ENCODE results near the gene GZF1. TPM values are rescaled to one million over a fixed set of nuclear protein-coding genes. Genes with fewer than 3 reads are reported as not detected.
A peak's percentile ranks its signal among the peaks of the same experiment; 100 is the strongest.

GZF1 gene
- total RNA-seq, 1 experiment from 2014 or later = 5.0 TPM

- BruUV-seq (replicated peaks) = no TSS peak
- DNase-seq = no peak
- TF ChIP-seq CTCF (IDR thresholded peaks at IDR 0.05; ENCODE audit: unreplicated experiment) = no peak
- intact Hi-C loops (cut with micrococcal nuclease; ENCODE audit: unreplicated experiment) = loop anchor here (10.0 kb wide), 1 partner anchor 51 kb away; the partner anchor contains the start of gene GZF1
- H3K27ac Mint-ChIP-seq (ENCODE audit: unreplicated experiment) = no peak overlapping the region
- no peak overlapping the region for H3K4me3 Mint-ChIP-seq (ENCODE audit: low read depth, unreplicated experiment)
- H3K4me1 Mint-ChIP-seq (ENCODE audit: low read depth, unreplicated experiment) = no peaks in the 10 kb centered on the region
- no peaks in the 10 kb centered on the region for H3K36me3 Mint-ChIP-seq (ENCODE audit: insufficient read depth, unreplicated experiment)
- CTCF ChIA-PET = no interaction called here
- no peaks in the 10 kb centered on the region for H3K27me3 Mint-ChIP-seq (ENCODE audit: unreplicated experiment)
- no peaks in the 10 kb centered on the region for H3K9me3 Mint-ChIP-seq (ENCODE audit: low read depth, unreplicated experiment)
These were observed 54.1 kb downstream of the GZF1 start for GRCh38 chr20:23415959-23416583.

GRCh38 chr20:23417861-23418260, 55.9 kb downstream of the GZF1 start:
- CTCF ChIA-PET = no interaction called here

GRCh38 chr20:23419657-23419994, 57.6 kb downstream of the GZF1 start:
- peaks cover 4% of the 10 kb centered on the region for H3K36me3 Mint-ChIP-seq (ENCODE audit: insufficient read depth, unreplicated experiment)
- no peaks in the 10 kb centered on the region for H3K9me3 Mint-ChIP-seq (ENCODE audit: low read depth, unreplicated experiment)
- intact Hi-C loops (cut with micrococcal nuclease; ENCODE audit: unreplicated experiment) = loop anchor here (10.0 kb wide), 1 partner anchor 55 kb away; the partner anchor contains the start of gene GZF1
- no peak for DNase-seq
- no TSS peak for BruUV-seq (replicated peaks)
- no peak overlapping the region for H3K27ac Mint-ChIP-seq (ENCODE audit: unreplicated experiment)
- peak overlapping the region; percentile 73 for H3K4me3 Mint-ChIP-seq (ENCODE audit: low read depth, unreplicated experiment)
- no peak for TF ChIP-seq CTCF (IDR thresholded peaks at IDR 0.05; ENCODE audit: unreplicated experiment)
- H3K4me1 Mint-ChIP-seq (ENCODE audit: low read depth, unreplicated experiment) = no peaks in the 10 kb centered on the region
- no peaks in the 10 kb centered on the region for H3K27me3 Mint-ChIP-seq (ENCODE audit: unreplicated experiment)
- CTCF ChIA-PET = no interaction called here

More at GRCh38 chr20:23417861-23418260, 55.9 kb downstream of the GZF1 start:
- DNase-seq = no peak
- Mint-ChIP-seq H3K4me1 (ENCODE audit: low read depth, unreplicated experiment) (no peaks in the 10 kb centered on the region), H3K9me3 (ENCODE audit: low read depth, unreplicated experiment) (no peaks in the 10 kb centered on the region), H3K36me3 (ENCODE audit: insufficient read depth, unreplicated experiment) (peaks cover 4% of the 10 kb centered on the region), H3K4me3 (ENCODE audit: low read depth, unreplicated experiment) (no peak overlapping the region), H3K27me3 (ENCODE audit: unreplicated experiment) (no peaks in the 10 kb centered on the region), H3K27ac (ENCODE audit: unreplicated experiment) (no peak overlapping the region)
- intact Hi-C loops (cut with micrococcal nuclease; ENCODE audit: unreplicated experiment) = loop anchor here (10.0 kb wide), 1 partner anchor 53 kb away; the partner anchor contains the start of gene GZF1
- no TSS peak for BruUV-seq (replicated peaks)
- TF ChIP-seq CTCF (IDR thresholded peaks at IDR 0.05; ENCODE audit: unreplicated experiment) = no peak

- no peaks in the 10 kb centered on the region for H3K4me1 Mint-ChIP-seq (ENCODE audit: low read depth, unreplicated experiment)
- BruUV-seq (replicated peaks) = TSS peak; percentile 40
- H3K4me3 Mint-ChIP-seq (ENCODE audit: low read depth, unreplicated experiment) = peak overlapping the region; percentile 73
- no peaks in the 10 kb centered on the region for H3K9me3 Mint-ChIP-seq (ENCODE audit: low read depth, unreplicated experiment)
- no peaks in the 10 kb centered on the region for H3K27me3 Mint-ChIP-seq (ENCODE audit: unreplicated experiment)
- no peak for TF ChIP-seq CTCF (IDR thresholded peaks at IDR 0.05; ENCODE audit: unreplicated experiment)
- intact Hi-C loops (cut with micrococcal nuclease; ENCODE audit: unreplicated experiment) = loop anchor here (10.0 kb wide), 1 partner anchor 55 kb away; the partner anchor contains the start of gene GZF1
- H3K27ac Mint-ChIP-seq (ENCODE audit: unreplicated experiment) = no peak overlapping the region
- CTCF ChIA-PET = no interaction called here
- peaks cover 4% of the 10 kb centered on the region for H3K36me3 Mint-ChIP-seq (ENCODE audit: insufficient read depth, unreplicated experiment)
- peak; percentile 6 for DNase-seq
These were observed 58.3 kb downstream of the GZF1 start for GRCh38 chr20:23419995-23420901.

All from Calu3 (cell line).